GM21737 (cell line): ENCODE measurements around the gene SPG7.
"Not testable (repeated sequence)": the region's sequence is repeated elsewhere in the genome, so short reads cannot be mapped to it uniquely, and the experiment has no call there.

Experiments used
- ATAC-seq: cut with Tn5 transposase; IDR thresholded peaks from one replicate; pipeline ENCODE4 v1.9.1; 2021; ENCODE audit warnings: mild to moderate bottlenecking, moderate library complexity; ENCODE audit not compliant: unreplicated experiment

Gene SPG7

DNA sequence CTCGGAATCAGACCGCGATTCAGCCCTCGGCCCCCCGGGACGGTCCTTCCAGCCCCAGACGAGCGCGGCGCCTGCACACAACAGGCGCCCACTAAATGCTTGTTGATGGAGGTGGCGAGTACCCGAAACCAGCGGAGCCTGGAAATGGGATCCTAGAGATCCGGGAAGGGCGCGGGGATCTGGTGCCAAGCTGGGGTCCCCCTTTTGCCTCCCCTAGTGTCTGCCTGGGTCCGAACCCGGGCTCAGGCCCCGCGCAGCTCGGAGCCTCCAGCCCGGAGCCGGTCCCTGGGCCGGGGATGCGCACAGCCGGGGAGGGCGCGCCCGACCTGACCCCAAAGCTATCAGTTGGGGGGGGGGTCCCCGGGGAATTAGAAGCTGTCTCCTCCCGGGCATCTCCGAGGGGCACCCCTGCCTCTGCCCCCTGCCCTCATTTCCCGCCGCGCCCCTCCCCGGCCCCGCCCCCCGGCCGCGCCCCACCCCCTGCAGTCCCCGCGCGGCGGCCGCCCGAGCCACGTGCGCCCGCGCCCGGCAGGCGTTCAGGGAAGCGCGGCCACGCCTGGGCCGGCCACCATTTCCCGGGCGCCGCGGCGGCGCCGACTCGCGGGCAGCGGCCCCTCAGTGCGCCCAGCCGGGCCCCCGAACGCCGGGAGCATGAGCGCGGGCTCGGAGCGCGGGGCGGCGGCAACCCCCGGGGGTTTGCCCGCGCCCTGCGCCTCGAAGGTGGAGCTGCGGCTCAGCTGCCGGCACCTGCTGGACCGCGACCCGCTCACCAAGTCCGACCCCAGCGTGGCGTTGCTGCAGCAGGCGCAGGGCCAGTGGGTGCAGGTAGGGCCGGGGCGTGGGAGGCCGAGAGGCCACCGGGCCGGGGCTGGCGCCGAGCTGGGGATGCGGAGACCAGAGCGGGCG lies 67.3 kb downstream of the SPG7 start, which contains the start of gene CPNE7:
Gene CPNE7, plus strand, starts transcription at position 512 of the 906 bp plus-strand sequence. Its CDS starts 140 bp downstream, at position 652.
- ATAC-seq, result no peak

DNA sequence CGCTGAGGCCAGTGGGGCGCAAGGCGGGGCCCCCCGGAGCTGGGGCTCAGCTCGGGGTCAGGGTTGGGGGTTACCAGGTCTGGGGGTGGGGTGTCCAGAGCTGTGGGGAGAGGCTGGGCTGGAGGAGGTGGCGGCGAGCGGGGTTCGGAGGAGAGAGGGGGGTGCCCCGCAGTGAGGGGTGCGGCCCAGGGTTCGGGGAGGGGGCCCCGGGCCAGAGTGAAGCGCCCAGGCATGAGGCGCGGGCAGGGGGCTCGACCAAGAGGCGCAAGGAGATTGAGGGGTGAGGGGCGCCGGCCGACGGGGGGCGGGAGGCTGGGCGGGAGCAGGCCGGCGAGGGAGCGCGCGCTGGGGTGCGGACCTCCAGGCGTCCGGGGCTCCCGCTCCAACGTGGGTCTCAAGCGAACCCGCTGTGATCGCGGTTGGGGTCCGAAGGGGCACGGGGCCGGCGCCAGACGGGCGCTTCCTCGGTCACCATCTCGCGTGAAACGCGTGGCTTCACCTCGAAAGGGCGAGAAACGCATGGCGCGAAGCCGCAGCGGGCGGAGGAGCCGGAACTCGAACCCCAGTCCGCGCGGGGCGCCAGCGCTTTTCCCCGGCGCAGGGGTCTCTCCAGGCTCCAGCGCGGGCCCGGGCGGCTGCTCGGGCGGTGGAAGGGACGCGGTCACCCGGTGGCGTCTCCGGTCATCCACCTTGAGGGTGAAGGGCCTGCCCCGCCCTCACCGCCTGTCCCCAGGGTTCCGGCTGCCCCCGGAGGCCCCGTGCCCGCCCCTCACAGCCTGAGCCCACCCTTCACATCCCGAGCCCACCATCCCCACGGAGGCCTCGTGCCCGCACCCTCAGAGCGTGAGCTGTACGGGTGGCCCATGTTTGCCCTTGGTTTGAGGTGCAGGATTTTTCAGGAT lies 68.2 kb downstream of the SPG7 start:
- no peak for ATAC-seq

DNA sequence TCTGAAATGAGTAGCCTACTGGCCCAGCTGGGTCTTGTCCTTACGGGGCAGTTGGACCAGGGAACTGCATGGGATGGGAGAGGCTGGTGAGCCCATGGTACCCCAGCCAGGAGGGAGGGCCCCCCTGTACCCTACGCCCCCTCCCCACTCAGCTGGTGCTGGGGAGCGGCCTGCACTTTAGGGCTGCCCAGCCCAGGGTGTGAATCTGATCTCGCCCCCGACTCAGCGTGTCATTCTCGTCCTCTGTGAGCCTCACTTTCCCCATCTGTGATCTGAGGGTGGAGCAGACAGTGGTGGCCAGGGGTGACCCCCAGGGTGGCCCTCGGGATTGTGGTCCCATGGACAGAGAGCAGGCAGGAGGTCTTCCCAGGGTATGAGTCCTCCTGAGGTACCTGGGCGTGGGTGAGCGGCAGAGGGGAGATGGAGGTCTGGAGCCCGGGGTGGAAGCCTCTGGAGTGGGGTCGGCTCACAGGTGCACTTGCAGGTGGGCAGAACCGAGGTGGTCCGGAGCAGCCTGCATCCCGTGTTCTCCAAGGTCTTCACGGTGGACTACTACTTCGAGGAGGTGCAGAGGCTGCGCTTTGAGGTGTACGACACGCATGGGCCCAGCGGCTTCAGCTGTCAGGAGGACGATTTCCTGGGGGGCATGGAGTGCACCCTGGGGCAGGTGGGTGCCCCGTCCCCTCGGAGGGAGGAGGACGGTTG lies 69.0 kb downstream of the SPG7 start:
- no peak for ATAC-seq

DNA sequence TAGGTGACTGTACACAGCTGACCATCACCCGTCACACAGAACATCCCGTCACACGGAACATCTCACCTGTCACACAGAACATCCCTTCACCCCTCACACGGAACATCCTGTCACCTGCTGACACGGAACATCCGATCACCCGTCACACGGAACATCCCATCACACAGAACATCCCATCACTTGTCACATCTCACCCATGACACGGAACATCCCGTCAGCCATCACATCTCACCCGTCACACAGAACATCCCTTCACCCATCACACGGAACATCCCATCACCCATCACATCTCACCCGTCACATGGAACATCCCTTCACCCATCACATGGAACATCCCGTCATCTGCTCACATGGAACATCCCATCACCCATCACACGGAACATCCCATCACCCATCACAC lies 71.1 kb downstream of the SPG7 start:
- ATAC-seq, result no peak

DNA sequence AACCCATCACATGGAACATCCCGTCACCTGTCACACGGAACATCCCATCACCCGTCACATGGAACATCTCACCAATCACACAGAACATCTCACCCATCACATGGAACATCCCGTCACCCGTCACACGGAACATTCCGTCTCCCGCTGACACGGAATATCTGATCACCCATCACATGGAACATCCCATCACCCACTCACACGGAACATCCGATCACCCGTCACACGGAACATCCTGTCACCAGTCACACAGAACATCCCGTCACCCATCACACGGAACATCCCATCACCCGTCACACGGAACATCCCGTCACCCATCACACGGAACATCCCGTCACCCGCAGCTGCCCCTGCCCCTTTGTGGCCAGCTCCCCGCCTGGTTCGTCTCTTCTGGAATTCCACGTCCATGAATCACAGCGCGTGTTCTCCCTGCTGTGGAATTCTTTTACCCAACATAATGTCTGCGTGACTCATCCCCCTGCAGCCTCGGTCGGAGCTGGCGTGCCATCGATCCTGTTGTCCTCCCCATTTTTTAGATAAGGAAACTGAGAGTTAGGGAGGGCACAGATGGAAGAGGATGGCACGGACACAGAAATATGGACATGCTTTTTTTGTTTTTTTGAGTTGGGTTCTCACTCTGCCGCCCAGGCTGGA lies 73.0 kb downstream of the SPG7 start:
- no peak for ATAC-seq

DNA sequence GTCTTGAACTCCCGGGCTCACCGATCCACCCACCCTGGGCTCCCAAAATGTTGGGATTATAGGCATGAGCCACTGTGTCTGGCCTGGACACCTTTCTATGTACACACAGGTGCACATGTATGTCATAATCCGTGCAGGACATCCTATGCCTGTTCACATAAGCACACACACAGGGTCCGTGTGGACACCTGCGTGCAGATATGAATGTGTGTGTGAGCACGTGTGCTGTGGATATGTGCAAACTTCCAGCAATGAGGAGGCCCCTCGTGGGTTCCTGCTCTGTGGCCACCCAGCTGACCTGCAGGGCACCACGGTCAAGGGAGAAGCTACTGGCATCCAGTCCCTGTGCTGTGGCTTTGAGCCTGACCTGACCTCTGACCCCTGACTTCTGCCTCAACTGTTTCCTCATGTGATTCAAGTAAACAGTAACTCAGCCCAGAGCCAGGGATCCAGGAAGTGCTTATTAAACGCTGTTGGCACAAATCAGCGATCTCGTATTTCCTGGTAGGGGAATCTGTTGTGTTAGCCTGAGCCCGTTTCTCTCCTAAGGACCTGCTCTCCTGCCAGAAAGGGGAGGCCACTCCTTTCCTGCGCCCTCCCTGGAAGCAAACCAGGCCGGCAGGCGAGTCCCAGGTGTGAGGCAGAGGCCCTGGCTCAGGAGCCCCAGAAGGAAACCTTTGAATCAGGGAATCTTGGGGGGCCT lies 73.8 kb downstream of the SPG7 start:
- no peak for ATAC-seq

DNA sequence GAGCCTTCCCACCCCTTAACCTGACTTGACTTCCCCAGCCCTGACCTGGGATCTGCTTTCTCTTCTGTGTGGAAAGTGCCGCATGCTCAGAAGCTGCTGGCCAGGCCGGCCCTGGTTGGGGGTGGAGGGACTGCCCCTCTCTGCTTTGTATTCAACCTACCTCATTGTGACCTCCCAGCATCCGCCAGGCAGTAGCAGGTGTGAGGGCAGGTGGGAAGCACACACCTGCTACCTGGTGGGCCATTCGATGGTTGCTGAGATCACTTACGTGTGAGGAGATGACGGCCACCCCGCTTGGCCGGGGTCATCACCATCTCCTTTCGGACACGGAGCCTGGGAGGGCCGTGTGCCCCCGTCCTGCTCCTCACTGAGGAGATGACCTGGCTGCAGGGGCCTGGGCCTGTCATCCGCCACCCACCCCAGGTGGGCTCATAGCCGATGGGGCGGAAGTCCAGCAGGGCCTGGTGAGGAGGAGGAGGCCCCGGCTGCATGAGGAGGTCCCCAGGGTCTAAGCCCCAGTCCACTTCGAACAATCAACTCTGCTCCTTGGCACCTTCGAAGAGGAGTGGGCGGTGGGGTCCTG lies 74.5 kb downstream of the SPG7 start:
- no peak for ATAC-seq

DNA sequence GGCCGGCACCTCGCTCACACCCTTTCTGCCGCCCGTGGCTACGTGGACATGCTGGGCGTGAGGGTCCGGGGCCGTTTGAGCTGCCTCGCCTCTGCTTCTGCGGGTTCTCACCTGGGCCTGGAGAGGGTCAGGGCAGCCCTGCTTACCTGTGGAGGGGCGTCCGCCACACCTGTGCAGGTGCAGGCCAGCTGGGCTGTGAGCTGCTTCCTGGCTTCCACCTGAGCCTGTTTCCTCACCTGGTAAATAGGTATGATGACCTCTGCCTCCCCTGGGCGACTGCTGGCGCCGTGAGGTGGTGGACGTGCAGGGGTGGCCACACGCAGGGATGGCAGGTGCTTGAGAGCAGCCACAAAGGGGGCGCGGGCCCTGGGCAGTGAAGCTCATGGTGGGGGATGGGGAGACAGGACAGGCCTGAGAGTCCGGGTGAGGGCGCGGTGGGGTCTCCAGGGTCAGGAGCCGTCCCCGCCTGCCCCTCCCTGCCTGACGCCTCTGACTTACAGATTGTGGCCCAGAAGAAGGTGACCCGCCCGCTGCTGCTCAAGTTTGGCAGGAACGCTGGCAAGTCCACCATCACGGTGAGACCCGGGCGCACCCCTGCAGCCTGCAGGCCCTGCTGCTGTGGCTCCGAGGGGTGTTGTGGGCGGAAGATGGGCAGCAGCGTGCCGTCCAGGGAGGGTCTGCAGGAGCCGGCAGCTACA lies 75.1 kb downstream of the SPG7 start:
- no peak for ATAC-seq

DNA sequence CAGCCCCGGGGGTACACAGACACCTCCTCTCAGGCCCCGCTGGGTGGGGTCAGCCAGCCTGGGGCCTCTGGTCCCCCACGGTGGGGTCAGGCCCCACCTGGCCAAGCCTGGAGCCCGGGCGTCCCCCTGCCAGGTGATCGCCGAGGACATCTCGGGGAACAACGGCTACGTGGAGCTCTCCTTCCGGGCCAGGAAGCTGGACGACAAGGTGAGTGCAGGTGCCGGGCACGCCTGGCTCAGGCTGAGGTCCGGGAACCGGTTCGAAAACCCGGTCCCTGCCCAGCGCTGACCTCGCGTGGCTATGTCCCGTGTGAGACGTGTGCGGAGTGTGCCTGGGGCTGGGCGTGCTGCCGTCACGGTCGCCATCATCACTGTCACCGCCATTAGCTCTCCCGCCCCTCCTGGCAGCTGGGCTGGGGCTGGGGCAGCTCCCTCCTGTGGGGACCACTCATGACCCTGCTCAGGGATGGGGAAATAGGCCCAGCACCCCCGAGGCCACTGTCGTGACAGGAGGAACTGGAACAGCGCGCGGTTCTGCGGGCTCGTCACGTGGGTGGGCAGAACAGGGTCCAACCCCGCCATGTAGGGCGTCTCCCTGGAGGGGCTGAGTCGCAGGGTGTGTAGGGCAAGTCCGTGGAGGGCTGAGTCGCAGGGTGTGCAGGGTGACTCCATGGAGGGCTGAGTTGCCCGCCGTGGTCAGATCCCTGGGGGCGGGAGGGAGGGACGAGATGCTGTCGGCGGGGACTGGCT lies 75.9 kb downstream of the SPG7 start:
- ATAC-seq, result no peak

DNA sequence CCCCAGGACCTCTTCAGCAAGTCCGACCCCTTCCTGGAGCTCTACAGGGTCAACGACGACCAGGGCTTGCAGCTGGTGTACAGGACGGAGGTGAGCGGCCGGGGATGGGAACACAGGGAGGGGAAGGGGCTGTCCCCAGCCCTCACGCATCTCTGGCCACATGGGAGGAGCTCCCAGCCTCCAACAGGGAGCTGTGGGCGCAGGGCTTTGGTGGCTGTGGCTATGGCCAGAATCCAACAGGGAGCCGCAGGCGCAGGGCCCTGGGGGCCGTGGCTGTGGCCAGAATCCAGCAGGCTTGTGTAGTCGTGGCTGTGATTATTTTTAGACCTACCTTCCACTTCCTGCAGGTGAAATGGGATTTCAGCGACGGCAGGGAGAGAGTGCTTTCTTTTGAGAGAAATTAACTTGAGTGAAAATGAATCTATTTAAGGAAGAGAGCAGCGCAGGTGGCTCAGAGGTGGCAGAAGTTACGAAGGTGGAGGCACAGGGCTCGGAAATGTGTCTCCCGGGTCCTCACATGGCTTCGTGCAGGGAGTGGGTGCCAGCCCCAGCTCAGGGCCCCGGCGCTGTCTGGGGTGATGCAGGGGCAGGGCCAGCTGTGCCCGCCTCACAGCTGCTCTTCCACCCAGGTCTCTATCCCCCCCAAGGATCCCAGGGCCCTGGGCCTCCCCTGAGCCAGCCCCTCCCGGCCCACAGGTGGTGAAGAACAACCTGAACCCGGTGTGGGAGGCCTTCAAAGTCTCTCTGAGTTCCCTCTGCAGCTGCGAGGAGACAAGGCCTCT lies 76.8 kb downstream of the SPG7 start:
- ATAC-seq, result no peak

DNA sequence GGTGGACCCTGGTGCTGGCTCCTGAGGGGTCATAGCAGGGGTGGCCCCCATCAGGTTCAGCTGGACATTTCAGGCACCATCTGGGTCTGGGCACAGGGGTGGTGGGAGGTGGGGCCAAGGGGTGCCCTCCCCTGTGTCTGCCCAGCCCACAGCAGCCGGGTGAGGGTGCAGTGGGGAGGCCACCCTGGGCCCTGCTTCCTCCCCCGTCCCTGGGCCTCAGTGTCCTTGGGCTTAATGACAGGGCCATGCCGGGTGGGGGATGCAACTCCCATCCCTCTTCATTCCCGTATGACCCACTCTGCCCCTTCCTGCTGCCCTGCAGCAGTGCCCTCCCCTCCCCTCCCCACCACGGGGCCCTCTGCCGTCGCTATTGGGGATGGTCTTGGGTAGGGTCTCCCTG lies 78.0 kb downstream of the SPG7 start:
- no peak for ATAC-seq

DNA sequence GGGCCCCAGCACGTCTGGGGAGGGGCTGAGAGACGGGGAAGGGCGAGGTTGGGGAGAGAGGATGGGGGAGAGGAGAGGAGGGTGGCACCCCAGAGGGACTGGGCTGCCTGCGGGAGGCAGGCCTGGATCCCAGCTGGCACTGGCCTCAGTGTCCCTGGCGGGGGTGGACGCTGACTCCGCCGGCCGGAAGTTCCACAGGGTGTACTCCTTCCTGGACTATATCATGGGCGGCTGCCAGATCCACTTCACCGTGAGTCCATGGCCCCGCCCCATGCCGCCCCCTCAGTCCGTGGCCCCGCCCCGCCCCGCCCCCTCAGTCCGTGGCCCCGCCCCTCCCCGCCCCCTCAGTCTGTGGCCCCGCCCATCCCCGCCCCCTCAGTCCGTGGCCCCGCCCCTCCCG lies 78.7 kb downstream of the SPG7 start:
- ATAC-seq, result no peak

DNA sequence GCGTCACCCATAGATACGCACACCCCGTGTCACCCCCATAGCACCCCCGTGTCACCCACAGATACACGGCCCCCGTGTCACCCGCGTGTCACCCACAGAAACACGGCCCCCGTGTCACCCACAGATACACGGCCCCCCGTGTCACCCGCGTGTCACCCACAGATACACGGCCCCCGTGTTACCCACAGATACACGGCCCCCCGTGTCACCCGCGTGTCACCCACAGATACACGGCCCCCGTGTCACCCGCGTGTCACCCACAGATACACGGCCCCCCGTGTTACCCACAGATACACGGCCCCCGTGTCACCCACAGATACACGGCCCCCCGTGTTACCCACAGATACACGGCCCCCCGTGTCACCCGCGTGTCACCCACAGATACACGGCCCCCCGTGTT lies 79.5 kb downstream of the SPG7 start:
- not testable (repeated sequence) for ATAC-seq

DNA sequence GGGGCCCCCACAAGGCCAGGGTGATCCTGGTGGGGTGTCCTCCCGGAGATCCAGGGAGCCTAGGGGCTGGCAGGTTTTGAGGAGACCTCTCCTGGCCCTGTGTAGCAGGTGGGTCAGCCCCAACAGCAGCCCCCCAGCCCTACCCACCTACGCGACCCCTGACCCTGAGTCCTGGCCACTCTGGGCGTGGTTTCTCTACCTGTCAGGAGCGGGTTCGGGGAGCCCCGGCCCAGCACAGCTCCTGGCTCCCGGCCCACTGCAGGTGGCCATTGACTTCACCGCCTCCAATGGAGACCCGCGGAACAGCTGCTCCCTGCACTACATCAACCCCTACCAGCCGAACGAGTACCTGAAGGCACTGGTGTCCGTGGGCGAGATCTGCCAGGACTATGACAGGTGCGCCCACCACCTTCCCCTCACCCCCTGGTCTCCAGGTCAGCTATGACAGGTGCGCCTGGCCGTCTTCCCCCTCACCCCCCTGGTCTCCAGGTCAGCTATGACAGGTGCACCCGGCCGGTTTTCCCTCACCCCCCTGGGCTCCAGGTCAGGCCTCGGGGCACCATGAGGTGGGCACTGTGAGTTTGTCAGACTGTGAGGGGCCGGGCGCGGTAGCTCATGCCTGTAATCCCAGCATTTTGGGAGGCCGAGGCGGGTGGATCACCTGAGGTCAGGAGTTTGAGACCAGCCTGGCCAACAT lies 80.4 kb downstream of the SPG7 start:
- ATAC-seq, result no peak

DNA sequence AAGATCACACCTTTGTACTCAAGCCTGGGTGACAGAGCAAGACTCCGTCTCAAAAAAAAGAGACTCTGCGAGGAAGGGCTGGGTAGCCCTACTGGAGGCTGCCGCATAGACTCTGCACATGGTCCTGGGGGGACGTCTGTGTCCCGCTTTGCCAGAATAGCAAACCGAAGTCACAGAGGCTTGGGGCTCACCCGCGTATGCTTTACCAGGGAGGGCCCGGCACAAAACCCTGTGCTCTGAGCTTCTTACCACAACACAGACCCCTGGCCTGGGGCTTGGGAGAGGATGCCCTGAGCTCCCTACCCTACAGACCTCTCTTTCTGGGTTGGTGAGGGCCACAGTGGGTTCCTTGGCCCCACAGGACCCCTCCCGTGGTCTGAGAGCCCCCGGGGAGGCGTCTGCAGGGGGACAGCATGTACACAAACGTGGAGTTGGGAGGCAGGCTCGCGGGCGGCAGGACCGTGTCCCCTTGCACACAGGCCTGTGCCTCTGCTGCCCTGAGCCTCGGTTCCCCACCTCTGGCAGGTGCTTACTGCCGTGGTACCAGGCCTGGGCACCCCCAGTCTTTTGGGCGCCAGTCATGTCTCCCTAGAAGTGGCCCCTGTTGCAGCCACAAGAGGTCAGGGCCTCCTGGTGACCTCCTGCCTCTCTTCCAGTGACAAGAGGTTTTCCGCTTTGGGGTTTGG lies 81.2 kb downstream of the SPG7 start:
- no peak for ATAC-seq

DNA sequence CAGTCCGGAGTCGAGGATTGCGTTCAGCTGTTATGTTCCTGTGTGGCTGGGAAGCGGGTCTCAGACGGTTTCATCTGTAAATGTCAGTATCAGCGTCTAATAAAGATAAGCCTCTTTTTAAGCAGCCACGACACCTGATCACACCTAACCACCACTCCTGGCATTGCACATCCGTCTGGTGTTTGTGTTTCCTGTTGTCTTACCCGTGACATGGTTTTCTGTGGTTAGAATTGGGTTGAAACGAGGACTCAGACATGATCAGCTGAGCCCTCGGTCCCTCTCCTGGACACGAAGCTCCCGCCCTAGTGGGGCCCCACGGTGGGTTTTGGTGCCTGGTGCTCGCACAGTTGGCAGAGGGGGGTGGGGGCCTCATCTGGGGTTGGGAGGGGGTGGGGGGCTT lies 85.6 kb downstream of the SPG7 start:
- ATAC-seq, result no peak
